ENCODE data around the gene ABCC12.
"Not testable (repeated sequence)": the region's sequence is repeated elsewhere in the genome, so short reads cannot be mapped to it uniquely, and the experiment has no call there.

The ABCC12 gene

GRCh38 chr16:48155926-48156789 lies at the start of gene ABCC12:
ABCC12 (minus strand) TSS chr16:48155993; CDS start chr16:48146424, 9,569 bp downstream.
- DNase-seq, result no peak

GRCh38 chr16:48204825-48205151 lies 49.0 kb upstream of the ABCC12 start:
- DNase-seq, result no peak

- no peak for DNase-seq
These were observed 48.4 kb upstream of the ABCC12 start for GRCh38 chr16:48203974-48204824.

GRCh38 chr16:48201515-48202201 lies 45.9 kb upstream of the ABCC12 start:
- no peak for DNase-seq

- no peak for DNase-seq
These were observed 41.5 kb upstream of the ABCC12 start for GRCh38 chr16:48197294-48197693.

- DNase-seq, result no peak
These were observed 39.2 kb upstream of the ABCC12 start for GRCh38 chr16:48194828-48195556.

GRCh38 chr16:48193846-48194245 lies 38.1 kb upstream of the ABCC12 start:
- no peak for DNase-seq

- DNase-seq, result peak; percentile 89
These were observed 32.8 kb upstream of the ABCC12 start for GRCh38 chr16:48188449-48189102.

- DNase-seq, result no peak
These were observed 32.0 kb upstream of the ABCC12 start for GRCh38 chr16:48187779-48188178.

- no peak for DNase-seq
These were observed 28.9 kb upstream of the ABCC12 start for GRCh38 chr16:48184681-48185080.

GRCh38 chr16:48182979-48183537 lies 27.3 kb upstream of the ABCC12 start:
- DNase-seq, result no peak

GRCh38 chr16:48181746-48182520 lies 26.1 kb upstream of the ABCC12 start:
- not testable (repeated sequence) for DNase-seq

- DNase-seq, result no peak
These were observed 25.2 kb upstream of the ABCC12 start for GRCh38 chr16:48180868-48181480.

GRCh38 chr16:48176635-48177408 lies 21.0 kb upstream of the ABCC12 start:
- DNase-seq, result no peak

- no peak for DNase-seq
These were observed 18.1 kb upstream of the ABCC12 start for GRCh38 chr16:48173889-48174288.

- no peak for DNase-seq
These were observed 16.9 kb upstream of the ABCC12 start for GRCh38 chr16:48172682-48173081.

- DNase-seq, result no peak
These were observed 14.1 kb upstream of the ABCC12 start for GRCh38 chr16:48169896-48170295.

GRCh38 chr16:48168075-48168474 lies 12.3 kb upstream of the ABCC12 start:
- DNase-seq, result no peak

GRCh38 chr16:48166617-48167016 lies 10.8 kb upstream of the ABCC12 start:
- DNase-seq, result not testable (repeated sequence)
